Mesenchymal stem cell (in vitro differentiated cells and primary cell): Measurements from ENCODE around the gene RNF223.
"Not testable (repeated sequence)": the region's sequence is repeated elsewhere in the genome, so short reads cannot be mapped to it uniquely, and the experiment has no call there.

Experiments used
- DNase-seq: peaks from one replicate; pipeline ENCODE4 v3.0.0-alpha.2; 2013
- H2AFZ ChIP-seq: one replicate; pipeline ENCODE4 v1.6.1; 2013; ENCODE audit warnings: low read depth, mild to moderate bottlenecking, control low read depth, inconsistent platforms, low read length, moderate library complexity
- H2AK5ac ChIP-seq: 2 replicates; pipeline ENCODE4 v1.6.1; 2013; ENCODE audit warnings: low read length, moderate library complexity, mild to moderate bottlenecking, inconsistent platforms; ENCODE audit not compliant: severe bottlenecking
- H2BK120ac ChIP-seq: one replicate; pipeline ENCODE4 v1.6.1; 2013; ENCODE audit warnings: low read depth, mild to moderate bottlenecking, inconsistent platforms, low read length, moderate library complexity
- H2BK12ac ChIP-seq, 2 experiments: one replicate each; pipeline ENCODE4 v1.6.1; 2013; ENCODE audit warnings: inconsistent platforms in 2 of 2, low read length in 2 of 2, mild to moderate bottlenecking in 2 of 2, moderate library complexity in 2 of 2, control low read depth in 1 of 2
- H2BK15ac ChIP-seq: one replicate; pipeline ENCODE4 v1.6.1; 2013; ENCODE audit warnings: mild to moderate bottlenecking, low read depth, inconsistent platforms; ENCODE audit not compliant: poor library complexity, severe bottlenecking
- H2BK5ac ChIP-seq: 2 replicates; pipeline ENCODE4 v1.6.1; 2013; ENCODE audit warnings: low read depth, mild to moderate bottlenecking, low read length, control low read depth, inconsistent platforms; ENCODE audit not compliant: poor library complexity, severe bottlenecking
- H3K14ac ChIP-seq, 2 experiments: one replicate each; pipeline ENCODE4 v1.6.1; 2013; ENCODE audit warnings: inconsistent platforms in 2 of 2, low read length in 2 of 2, control low read depth in 1 of 2, mild to moderate bottlenecking in 1 of 2, moderate library complexity in 1 of 2
- H3K18ac ChIP-seq, 2 experiments: one replicate each; pipeline ENCODE4 v1.6.1; 2013; ENCODE audit warnings: inconsistent platforms in 2 of 2, low read length in 2 of 2, control low read depth in 1 of 2, low read depth in 1 of 2, mild to moderate bottlenecking in 1 of 2
- H3K23ac ChIP-seq, 2 experiments: one replicate each; pipeline ENCODE4 v1.6.1; 2013; ENCODE audit warnings: inconsistent platforms in 2 of 2, low read length in 2 of 2, mild to moderate bottlenecking in 2 of 2, moderate library complexity in 2 of 2, control low read depth in 1 of 2
- H3K27ac ChIP-seq: 2 replicates; pipeline ENCODE4 v1.5.1; 2013; ENCODE audit warnings: mild to moderate bottlenecking, moderate library complexity, low read length, control low read depth, inconsistent platforms; ENCODE audit not compliant: poor library complexity, severe bottlenecking
- H3K27me3 ChIP-seq, 2 experiments: 2 replicates each; pipeline versions ENCODE4 v1.6.1 to v1.7.0; 2013; ENCODE audit warnings: low read length in 2 of 2, mild to moderate bottlenecking in 2 of 2, moderate library complexity in 2 of 2, control low read depth in 1 of 2, inconsistent platforms in 1 of 2; ENCODE audit not compliant: control insufficient read depth in 1 of 2, insufficient read depth in 1 of 2
- H3K36me3 ChIP-seq, 2 experiments: 2 replicates each; pipeline versions ENCODE4 v1.6.1 to v1.7.0; 2013; ENCODE audit warnings: low read length in 2 of 2, control low read depth in 1 of 2, inconsistent platforms in 1 of 2, low read depth in 1 of 2, mild to moderate bottlenecking in 1 of 2; ENCODE audit not compliant: insufficient read depth in 2 of 2, control insufficient read depth in 1 of 2
- H3K4ac ChIP-seq, 2 experiments: one replicate each; pipeline ENCODE4 v1.6.1; 2013; ENCODE audit warnings: inconsistent platforms in 2 of 2, low read length in 2 of 2, mild to moderate bottlenecking in 2 of 2, moderate library complexity in 2 of 2, control low read depth in 1 of 2, low read depth in 1 of 2
- H3K4me1 ChIP-seq: 2 replicates; pipeline ENCODE4 v1.6.1; 2013; ENCODE audit warnings: low read depth, low read length, control low read depth; ENCODE audit not compliant: control insufficient read depth, insufficient read depth
- H3K4me2 ChIP-seq: 2 replicates; pipeline ENCODE4 v1.6.1; 2013; ENCODE audit warnings: low read length, mild to moderate bottlenecking, inconsistent platforms; ENCODE audit not compliant: poor library complexity, severe bottlenecking
- H3K4me3 ChIP-seq, 2 experiments: 2 replicates each; pipeline versions ENCODE4 v1.5.1 to v1.7.0; 2013; ENCODE audit warnings: low read length in 2 of 2, mild to moderate bottlenecking in 2 of 2, control low read depth in 1 of 2, low read depth in 1 of 2; ENCODE audit not compliant: insufficient read depth in 1 of 2
- H3K79me1 ChIP-seq: replicated peaks from 2 replicates; pipeline ENCODE4 v1.6.1; 2013; ENCODE audit warnings: mild to moderate bottlenecking, control low read depth, low read length, inconsistent platforms; ENCODE audit not compliant: poor library complexity, severe bottlenecking
- H3K9ac ChIP-seq: 2 replicates; pipeline ENCODE4 v1.7.0; 2013; ENCODE audit warnings: mild to moderate bottlenecking, low read length, moderate library complexity
- H3K9me3 ChIP-seq: 2 replicates; pipeline ENCODE4 v1.7.0; 2013; ENCODE audit warnings: mild to moderate bottlenecking, low read length; ENCODE audit not compliant: control insufficient read depth
- H4K8ac ChIP-seq: one replicate; pipeline ENCODE4 v1.6.1; 2013; ENCODE audit warnings: inconsistent platforms, mild to moderate bottlenecking, low read length, moderate library complexity
- H4K91ac ChIP-seq: one replicate; pipeline ENCODE4 v1.6.1; 2013; ENCODE audit warnings: mild to moderate bottlenecking, low read length, inconsistent platforms
- WGBS: methylation state at CpG from one replicate; pipeline ENCODE4 v1.1.7; 2013; ENCODE audit warnings: mixed read lengths; 5-methylcytosine and 5-hydroxymethylcytosine counted together

RNF223 gene

DNA sequence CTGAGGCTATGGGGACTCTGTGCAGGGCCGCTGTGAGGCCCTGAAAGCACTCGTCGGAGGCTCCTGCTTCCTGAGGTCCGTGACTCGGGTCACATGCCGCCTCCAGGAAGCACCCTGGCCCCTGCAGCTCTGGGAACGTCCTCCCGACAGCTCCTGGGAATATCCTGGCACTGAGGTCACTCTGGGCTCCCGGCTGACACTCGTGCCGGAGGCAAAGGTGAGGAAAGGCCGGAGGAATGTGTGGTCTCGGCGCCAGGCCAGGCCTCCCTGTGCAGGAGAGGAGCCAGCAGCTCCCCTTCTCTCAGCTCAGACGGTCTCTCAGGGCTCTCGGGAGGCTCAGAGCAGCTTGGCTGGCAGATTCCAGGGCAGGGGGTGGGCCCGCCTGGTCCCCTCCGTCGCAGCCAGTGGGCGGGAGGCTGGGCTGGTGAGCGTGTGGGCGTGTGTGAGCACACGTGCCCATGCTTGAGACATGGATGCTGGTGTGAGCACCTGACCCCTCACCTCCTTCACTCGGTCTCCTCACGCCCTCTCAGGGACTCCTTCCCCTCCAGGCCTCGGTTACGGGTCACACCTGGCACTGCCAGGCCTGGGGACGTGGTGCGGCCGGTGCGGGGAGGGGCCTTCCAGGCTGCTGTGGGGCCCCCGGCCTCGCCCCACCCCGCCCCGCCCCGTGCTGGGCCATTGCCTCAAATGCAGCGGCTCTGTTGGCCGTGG lies 5.5 kb upstream of the RNF223 start:
- Histone ChIP-seq H3K4me3 (no peak overlapping the region), H3K18ac (peak overlapping the region; percentile 71 to 91), H2BK15ac (no peak overlapping the region), H3K23ac (no peak overlapping the region), H2BK5ac (no peak overlapping the region), H2BK120ac (peak overlapping the region; percentile 65), H3K4me1 (peaks cover 20% of the 10 kb centered on the region), H4K8ac (peak overlapping the region; percentile 94), H3K79me1 (no peaks in the 10 kb centered on the region), H3K14ac (peak overlapping the region in 1 of 2 experiments; percentile 5), H3K4me2 (peak overlapping the region; percentile 52), H3K4ac (peak overlapping the region; percentile 8 to 40), H2BK12ac (peak overlapping the region in 1 of 2 experiments; percentile 40), H3K9me3 (no peaks in the 10 kb centered on the region), H4K91ac (peak overlapping the region; percentile 79), H3K36me3 (peaks cover 0 to 28% of the 10 kb centered on the region in 2 experiments), H3K9ac (no peak overlapping the region), H2AFZ (peak overlapping the region; percentile 64), H3K27me3 (peaks cover 0 to 18% of the 10 kb centered on the region in 2 experiments), H2AK5ac (no peak overlapping the region), H3K27ac (peak overlapping the region; percentile 65)
- under 1% methylated on average over 33 of the region's 38 CpGs for WGBS
- DNase-seq: peak; percentile 96

DNA sequence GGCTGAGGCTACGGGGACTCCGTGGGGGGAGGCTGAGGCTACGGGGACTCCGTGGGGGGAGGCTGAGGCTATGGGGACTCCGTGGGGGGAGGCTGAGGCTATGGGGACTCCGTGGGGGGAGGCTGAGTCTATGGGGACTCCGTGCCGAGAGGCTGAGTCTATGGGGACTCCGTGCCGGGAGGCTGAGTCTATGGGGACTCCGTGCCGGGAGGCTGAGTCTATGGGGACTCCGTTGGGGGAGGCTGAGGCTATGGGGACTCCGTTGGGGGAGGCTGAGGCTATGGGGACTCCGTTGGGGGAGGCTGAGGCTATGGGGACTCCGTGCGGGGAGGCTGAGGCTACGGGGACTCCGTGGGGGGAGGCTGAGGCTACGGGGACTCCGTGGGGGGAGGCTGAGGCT lies 3.3 kb upstream of the RNF223 start:
- not testable (repeated sequence) for H3K14ac ChIP-seq, H2AFZ ChIP-seq, H4K91ac ChIP-seq, H3K18ac ChIP-seq, H3K4me2 ChIP-seq, H2BK12ac ChIP-seq, H3K4me3 ChIP-seq, H3K9me3 ChIP-seq, H2BK5ac ChIP-seq, H3K79me1 ChIP-seq, H2AK5ac ChIP-seq, H2BK120ac ChIP-seq, H3K4ac ChIP-seq, H3K27ac ChIP-seq, H4K8ac ChIP-seq, H3K9ac ChIP-seq, H3K23ac ChIP-seq, H2BK15ac ChIP-seq, DNase-seq
- Histone ChIP-seq H3K36me3 (peaks cover 0 to 11% of the 10 kb centered on the region in 2 experiments), H3K27me3 (peaks cover 0 to 30% of the 10 kb centered on the region in 2 experiments), H3K4me1 (peaks cover 20% of the 10 kb centered on the region)
- 91% methylated on average over 9 of the region's 21 CpGs for WGBS

DNA sequence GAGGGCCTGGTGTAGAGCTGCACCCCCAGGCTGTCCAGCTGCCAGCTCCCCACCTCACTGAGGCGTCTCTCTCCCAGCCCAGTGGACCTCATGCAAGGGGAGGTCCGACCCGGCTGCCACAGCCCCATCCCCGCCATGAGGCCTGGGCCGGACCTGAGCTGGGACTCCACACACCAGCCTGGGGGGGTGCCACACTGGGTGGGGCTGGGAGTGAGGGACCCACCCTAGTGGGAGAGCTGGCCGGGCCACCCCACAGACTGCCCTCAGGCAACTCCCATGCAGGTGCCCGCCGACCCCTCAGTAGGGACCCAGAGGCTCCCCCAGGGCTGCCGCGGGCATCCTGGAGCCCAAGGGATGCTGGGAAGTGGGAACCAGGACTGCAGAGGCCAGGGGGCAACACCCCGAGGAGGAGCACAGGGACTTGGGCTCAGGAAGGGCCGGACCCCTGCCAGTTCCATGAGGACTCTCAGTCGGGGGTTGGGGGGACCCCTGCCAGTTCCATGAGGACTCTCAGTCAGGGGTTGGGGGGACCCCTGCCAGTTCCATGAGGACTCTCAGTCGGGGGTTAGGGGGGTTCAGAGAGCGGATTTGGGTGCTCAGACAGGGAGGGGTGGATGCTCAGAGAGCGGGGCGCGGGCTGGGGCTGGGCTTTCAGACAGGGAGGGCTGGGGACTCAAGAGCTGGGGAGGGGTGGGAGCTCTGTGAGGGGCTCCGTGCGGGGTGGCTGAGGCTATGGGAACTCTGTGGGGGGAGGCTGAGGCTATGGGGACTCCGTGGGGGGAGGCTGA lies 1.2 kb upstream of the RNF223 start:
- no peak overlapping the region for H4K91ac ChIP-seq
- 75% methylated on average over 21 of the region's 21 CpGs for WGBS
- DNase-seq: no peak
- H3K18ac ChIP-seq: no peak overlapping the region
- no peak overlapping the region for H3K4me3 ChIP-seq
- H3K9ac ChIP-seq: no peak overlapping the region
- H2AFZ ChIP-seq: no peak overlapping the region
- no peak overlapping the region for H2AK5ac ChIP-seq
- no peak overlapping the region for H3K14ac ChIP-seq
- no peak overlapping the region for H2BK12ac ChIP-seq
- H3K9me3 ChIP-seq: no peaks in the 10 kb centered on the region
- peaks cover 0 to 38% of the 10 kb centered on the region in 2 experiments for H3K27me3 ChIP-seq
- peaks cover 20% of the 10 kb centered on the region for H3K4me1 ChIP-seq
- H3K36me3 ChIP-seq: no peaks in the 10 kb centered on the region
- no peak overlapping the region for H4K8ac ChIP-seq
- no peak overlapping the region for H3K27ac ChIP-seq
- no peak overlapping the region for H2BK5ac ChIP-seq
- no peak overlapping the region for H2BK15ac ChIP-seq
- H2BK120ac ChIP-seq: no peak overlapping the region
- H3K23ac ChIP-seq: no peak overlapping the region
- H3K4me2 ChIP-seq: no peak overlapping the region
- no peak overlapping the region for H3K4ac ChIP-seq
- H3K79me1 ChIP-seq: no peaks in the 10 kb centered on the region

DNA sequence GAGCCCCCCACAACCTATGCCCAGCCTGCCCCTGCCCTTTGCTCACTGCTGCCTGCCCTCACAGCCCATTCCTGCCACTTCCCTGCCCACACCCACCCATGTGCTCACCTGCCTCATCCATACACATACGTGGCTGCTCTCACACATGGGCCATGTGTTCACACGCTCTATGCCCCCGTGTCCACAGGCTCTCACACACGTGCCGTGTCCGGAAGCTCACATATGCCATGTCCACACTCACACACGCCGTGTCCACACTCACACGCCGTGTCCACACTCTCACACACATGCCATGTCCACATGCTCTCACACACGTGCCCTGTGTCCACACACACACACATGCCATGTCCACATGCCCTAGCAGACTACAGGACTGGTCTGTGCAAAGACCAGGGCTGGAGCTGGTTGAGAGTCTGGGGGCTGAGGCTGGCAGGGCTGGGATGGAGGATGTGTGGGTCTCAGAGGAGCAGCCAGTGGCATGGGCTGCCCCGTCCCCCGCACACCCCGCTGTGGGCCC lies 583 bp upstream of the RNF223 start:
- Histone ChIP-seq H3K4me1 (peaks cover 20% of the 10 kb centered on the region), H3K23ac (no peak overlapping the region), H2BK15ac (no peak overlapping the region), H3K79me1 (no peaks in the 10 kb centered on the region), H2AFZ (no peak overlapping the region), H2BK5ac (no peak overlapping the region), H3K14ac (no peak overlapping the region), H3K4ac (no peak overlapping the region), H3K27ac (no peak overlapping the region), H3K4me3 (no peak overlapping the region), H3K9ac (no peak overlapping the region), H3K18ac (peak overlapping the region in 1 of 2 experiments; percentile 16), H3K4me2 (no peak overlapping the region), H3K36me3 (no peaks in the 10 kb centered on the region), H3K9me3 (no peaks in the 10 kb centered on the region), H2AK5ac (no peak overlapping the region), H4K8ac (no peak overlapping the region), H2BK12ac (no peak overlapping the region), H3K27me3 (peaks cover 0 to 39% of the 10 kb centered on the region in 2 experiments), H4K91ac (peak overlapping the region; percentile 76), H2BK120ac (no peak overlapping the region)
- DNase-seq: no peak
- 87% methylated on average over 14 of the region's 14 CpGs for WGBS
